GM20431 (cell line): Measurements from ENCODE around the gene KCNB1.

Source experiments
- in situ Hi-C: fragments of 300-500 bp; cut with MseI, MboI; formaldehyde crosslinking; loops from one replicate; pipeline ENCODE4 v1.15.0; 2020; ENCODE audit warnings: low sequenced_read_pairs; ENCODE audit not compliant: unreplicated experiment

Gene KCNB1

GRCh38 chr20:49447946-49448809 is 34.3 kb downstream of the KCNB1 start:
- in situ Hi-C loops = no loop called here

DNA sequence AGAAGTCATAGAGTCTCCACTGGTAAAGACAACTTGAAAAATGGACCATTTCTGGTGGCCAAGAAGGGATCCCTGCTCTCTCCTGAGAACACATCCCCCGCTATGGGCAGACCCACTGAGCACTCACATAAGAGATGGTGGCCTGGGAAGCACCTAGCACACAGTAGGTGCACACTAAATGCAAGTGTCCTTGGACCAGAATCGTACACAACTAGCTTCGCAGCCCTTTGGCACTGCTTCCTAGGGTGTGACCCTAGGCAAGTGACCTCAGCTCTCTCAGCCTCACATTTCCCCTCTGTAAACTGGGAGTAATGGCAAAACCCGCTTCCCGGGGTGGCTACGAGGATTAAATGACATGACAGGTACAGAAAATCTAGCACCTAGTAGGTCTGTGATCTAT is 35.1 kb downstream of the KCNB1 start:
- in situ Hi-C loops = no loop called here

GRCh38 chr20:49446808-49447207 is 35.7 kb downstream of the KCNB1 start:
- in situ Hi-C loops = no loop called here

GRCh38 chr20:49446080-49446479 is 36.4 kb downstream of the KCNB1 start:
- in situ Hi-C loops = no loop called here

DNA sequence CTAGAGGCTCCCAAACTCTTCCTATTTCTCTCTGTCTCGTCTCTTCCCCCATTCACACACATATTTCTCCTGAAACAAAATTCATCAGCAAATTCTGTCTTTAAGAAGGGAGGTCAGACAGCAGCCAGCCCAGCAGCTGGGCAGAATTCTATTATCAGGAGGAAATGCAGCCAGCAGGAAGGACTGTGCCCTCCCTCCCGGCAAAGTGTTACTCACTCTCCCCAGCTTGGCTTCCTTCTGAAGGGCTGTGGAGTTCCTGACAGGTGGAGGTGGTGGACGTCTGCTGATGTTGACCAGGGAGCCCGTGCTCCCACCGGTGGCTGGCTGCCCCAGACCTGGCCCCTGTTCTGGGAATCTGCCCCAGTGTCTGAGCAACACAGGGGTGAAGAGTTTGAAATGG is 37.3 kb downstream of the KCNB1 start:
- in situ Hi-C loops = no loop called here

GRCh38 chr20:49444553-49444990 is 37.9 kb downstream of the KCNB1 start:
- in situ Hi-C loops = no loop called here

- in situ Hi-C loops = no loop called here
These were observed 45.4 kb downstream of the KCNB1 start for GRCh38 chr20:49437057-49437456.

- in situ Hi-C loops = no loop called here
These were observed 46.8 kb downstream of the KCNB1 start for GRCh38 chr20:49435639-49436038.

DNA sequence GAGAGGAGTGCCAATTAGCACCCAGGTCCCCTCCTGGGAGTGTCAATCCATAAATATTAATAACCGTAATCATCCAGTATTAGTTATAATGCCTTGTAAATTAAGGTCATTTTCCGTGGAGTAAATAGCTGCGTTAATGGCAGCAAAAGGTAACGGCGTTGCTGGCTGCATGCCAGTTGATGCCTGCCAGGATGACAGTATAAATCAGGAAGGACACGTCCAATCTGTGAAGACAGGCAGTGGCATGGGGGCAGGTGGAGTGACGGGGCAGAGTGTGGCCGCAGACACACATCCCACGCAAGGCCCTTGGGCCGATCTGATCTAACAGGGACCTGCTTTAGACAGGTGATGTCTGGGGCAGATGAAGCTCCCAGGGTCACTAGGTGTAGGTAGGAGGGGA is 49.1 kb downstream of the KCNB1 start:
- in situ Hi-C loops = no loop called here

DNA sequence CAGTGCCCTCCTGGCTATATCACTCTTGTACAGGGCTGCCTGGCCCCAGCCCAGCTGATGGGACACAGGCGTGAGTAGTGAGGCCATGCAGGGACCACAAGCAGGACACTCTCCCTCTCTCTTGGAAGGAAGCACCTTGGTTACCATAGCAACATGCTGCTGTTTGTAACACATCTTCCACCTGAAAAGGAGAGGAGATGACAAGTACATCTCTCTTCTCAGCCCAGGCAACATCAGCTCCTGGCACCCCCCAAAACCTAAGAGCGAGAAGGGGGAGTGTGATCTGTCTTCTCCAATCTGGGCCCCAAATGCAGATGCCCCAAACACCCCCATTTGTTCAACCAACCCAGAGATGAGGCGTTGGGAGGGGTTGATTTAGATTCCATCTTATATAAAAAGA is 49.9 kb downstream of the KCNB1 start:
- in situ Hi-C loops = no loop called here

DNA sequence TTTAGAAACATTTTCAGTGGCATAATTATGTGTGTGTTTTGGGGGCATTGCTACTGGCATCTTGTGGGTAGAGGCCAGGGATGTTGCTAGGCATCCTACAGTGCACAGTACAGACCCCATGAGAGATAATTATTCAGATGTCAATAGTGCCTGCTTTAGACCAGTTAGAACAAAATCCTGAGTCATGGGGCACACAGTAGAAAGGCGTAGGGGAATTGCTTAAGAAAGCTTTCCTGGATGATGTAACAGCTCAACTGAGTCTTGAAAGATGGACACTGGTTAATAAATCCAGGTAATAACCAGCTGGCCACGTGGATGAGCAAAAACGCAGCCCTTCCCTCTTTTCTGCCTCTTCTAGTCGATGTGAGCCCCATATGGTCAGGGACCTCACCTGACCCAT is 51.1 kb downstream of the KCNB1 start:
- in situ Hi-C loops = no loop called here

- in situ Hi-C loops = no loop called here
These were observed 52.1 kb downstream of the KCNB1 start for GRCh38 chr20:49430320-49430719.

GRCh38 chr20:49427751-49428518 is 54.5 kb downstream of the KCNB1 start:
- in situ Hi-C loops = no loop called here

- in situ Hi-C loops = no loop called here
These were observed 55.6 kb downstream of the KCNB1 start for GRCh38 chr20:49426873-49427272.

GRCh38 chr20:49426395-49426794 is 56.1 kb downstream of the KCNB1 start:
- in situ Hi-C loops = no loop called here

- in situ Hi-C loops = no loop called here
These were observed 57.9 kb downstream of the KCNB1 start for GRCh38 chr20:49424536-49424935.

GRCh38 chr20:49422161-49422560 is 60.3 kb downstream of the KCNB1 start:
- in situ Hi-C loops = no loop called here

DNA sequence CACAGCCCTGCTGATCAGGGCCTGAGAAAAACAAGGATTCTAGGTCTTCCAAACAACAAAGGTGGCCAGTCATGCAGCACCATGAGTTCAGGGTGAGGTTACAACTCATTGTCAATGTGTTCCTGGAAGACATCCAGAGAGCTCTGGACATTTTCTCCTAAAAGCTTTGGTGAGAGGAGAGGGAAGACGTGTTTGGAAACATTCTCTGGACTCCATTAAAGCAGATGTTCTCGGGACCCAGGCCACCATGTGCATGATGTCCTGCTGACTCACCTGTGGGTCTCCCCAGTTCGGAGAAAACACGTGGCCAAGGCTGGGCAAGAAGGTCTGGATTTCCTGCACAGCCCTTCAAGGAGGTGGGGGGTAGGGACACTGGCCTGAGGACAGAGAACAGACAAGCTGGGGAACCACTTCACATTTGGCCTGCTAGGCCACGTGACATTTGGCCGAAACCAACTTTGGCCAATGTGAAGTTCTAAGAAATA is 61.6 kb downstream of the KCNB1 start:
- in situ Hi-C loops = no loop called here

GRCh38 chr20:49420292-49420691 is 62.2 kb downstream of the KCNB1 start:
- in situ Hi-C loops = no loop called here

- in situ Hi-C loops = no loop called here
These were observed 62.7 kb downstream of the KCNB1 start for GRCh38 chr20:49419785-49420184.

GRCh38 chr20:49418809-49419208 is 63.7 kb downstream of the KCNB1 start:
- in situ Hi-C loops = no loop called here
